Smooth muscle cell of the brain vasculature (primary cell): ENCODE data around the gene GDPD5.
A peak's percentile ranks its signal among the peaks of the same experiment; 100 is the strongest.

ENCODE experiments used
- DNase-seq: peaks from one replicate; pipeline ENCODE4 v3.0.0-alpha.2; 2012; ENCODE audit warnings: low read depth, low spot score

Gene GDPD5

DNA sequence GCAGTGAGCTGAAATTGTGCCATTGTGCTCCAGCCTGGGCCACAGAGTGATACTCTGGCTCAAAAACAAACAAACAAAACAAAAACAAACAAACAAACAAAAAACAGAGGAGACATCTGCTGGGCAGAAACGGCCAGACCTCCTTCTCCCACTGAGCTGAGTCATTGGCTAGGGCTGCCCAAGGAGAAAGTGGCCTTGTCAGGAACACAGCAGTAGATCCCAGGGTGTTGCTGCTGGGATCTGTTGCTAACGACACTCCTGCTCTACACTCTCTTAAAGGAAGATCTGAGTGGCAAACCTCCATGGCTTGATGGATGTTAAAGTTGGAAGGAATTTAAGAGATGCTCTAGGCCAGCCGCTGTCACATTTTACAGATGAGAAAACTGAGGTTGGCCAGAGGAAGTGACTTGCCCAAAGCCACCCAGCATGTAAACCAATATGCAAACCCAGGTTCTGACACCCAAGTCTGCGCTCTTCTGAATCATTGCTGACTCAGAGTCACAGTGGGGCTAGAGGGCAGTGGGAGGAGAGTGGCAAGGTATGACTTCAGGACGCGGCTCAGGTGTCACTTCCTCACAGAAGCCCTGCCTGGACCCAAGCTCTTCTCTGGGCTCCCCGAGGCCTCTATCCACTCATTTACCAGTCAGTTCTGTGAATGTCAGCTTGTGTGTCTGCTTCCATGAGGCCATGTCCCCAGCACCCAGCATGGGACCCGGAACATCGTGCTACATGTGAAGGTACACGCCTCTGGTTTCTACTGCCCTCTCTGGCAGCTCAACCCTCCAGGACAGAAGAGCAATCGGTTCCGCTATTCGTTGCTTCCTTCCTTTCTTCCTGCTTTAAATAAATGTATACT, 11.3 kb upstream of the GDPD5 start:
- DNase-seq = no peak

DNA sequence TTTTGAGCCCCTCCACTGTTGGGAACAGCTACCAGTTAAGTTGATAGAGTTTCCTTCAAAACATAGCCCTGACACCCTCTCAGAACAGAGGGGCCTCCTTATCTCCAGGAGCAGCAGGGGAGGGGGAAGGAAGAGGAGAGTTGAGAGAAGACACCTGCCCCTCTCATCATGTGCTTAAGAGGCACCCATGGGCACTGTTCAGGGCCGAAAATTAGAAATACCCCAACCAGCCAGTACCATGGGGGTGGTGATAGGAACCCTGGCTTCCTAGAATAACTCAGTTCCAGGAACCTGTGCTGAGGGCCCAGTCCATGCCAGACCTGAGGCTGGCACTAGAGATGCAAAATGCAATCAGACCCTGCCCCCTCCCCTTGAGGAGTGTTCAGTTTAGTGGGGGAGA, 9.3 kb upstream of the GDPD5 start:
- no peak for DNase-seq

DNA sequence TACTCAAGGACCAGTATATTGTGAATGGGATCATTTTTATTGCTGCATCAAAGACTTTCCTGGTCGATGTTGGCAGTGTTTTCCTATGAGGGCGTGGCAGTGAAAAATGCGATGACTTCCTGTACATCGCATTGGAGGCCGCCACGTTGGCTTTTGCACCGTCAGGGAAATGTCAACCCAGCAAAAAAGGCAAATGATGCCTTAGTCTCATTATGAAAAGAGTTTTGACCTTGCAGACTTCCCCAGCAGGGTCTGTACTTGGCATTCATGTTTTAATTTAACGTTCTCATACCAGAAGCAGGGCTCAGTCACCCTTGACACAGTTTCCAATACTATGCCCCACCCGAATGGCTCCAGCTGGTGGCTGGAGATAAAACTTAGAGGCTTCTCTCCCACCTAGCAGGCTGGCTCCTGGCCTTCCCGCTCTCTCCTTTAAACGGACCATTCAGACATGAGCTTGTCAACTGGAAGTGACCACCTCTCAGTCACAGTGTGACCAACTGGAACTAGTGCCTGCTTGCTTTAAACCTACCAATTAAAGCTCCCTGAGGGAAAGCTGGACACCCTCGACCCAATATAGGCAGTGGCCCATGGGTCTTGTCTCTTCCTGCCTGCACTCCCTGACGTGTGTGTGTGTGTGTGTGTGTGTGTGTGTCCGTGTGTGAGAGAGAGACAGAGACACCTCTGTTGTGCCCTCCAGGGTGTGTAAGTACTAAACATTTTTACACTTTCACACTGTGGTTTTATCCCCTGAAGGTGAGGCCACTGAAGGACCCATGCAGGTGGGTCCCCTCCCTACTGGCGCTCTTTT, 8.7 kb upstream of the GDPD5 start:
- DNase-seq = no peak

DNA sequence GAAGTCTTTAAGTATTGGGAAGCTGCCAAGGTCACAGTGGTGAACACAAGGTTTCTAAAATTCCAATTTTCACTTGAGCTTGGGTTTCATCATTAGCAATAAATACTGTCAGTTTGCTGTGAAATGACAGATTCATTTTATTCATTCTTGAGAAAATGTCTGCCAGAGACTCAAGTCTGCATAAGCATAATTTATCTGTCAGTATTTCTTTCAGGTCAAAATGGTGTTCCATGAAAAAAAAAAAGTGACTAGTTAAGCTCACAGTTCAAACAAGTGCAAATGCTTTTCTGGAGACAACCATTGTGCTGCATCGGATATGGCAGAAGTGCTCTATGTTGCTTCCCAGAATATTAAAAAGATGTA, 8.1 kb upstream of the GDPD5 start:
- no peak for DNase-seq

DNA sequence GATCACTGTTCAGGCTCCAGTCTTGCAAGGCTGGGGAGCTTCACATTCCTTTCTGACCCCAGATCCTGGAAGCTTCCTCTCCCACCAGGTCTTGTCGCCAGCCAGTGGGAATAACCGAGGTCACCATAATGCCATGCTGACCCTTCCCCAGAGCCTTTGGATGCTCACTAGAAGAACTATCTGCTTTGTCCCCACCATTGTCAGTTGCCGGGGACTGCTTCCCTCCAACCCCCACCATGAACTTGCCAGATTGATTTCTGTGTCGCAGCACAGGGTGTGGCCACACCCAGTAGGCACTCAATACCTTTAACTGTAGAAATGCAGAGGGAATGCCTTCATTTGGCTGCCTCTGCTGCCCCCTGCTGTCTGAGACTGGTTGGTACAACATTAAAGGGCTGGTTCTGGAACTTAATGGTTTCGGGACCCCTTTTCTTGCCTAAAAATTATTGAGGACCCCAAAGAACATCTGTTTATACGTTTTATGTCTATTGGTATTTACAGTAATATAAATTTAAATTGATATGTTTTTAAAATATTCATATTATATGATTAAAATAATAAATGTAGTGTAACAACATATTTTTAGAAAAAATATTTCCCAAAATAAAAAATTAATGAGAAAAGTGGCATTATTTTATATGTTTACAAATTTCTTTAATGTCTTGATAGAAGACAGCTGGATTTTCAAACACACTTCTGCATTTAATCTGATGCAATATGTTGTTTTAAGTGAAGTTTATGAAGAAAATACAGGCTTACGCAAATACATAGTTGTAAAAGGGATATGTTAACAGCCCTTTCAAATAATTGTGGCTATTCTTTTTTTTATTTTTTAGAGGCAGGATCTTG, 6.7 kb upstream of the GDPD5 start:
- DNase-seq = peak; percentile 29

DNA sequence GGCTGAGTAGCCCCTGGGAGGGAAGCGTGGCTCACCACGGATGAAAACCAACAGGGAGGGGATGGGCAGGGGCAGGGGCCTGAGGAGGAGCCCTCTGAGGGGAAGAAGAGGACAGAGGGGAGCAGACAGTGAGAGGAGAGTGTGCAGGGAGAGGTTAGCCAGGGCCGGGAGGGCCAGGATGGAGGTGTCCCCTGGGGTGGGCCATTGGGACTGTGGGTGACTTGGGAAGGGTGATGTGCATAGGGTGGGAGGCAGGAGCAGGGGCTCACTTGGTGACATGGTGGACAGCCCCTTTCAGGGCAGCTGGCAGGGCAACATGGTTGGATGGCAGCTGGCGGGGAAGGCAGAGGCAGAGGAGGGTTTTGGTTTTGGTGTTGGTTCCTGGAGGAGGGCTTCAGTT, 5.6 kb upstream of the GDPD5 start:
- DNase-seq = no peak

DNA sequence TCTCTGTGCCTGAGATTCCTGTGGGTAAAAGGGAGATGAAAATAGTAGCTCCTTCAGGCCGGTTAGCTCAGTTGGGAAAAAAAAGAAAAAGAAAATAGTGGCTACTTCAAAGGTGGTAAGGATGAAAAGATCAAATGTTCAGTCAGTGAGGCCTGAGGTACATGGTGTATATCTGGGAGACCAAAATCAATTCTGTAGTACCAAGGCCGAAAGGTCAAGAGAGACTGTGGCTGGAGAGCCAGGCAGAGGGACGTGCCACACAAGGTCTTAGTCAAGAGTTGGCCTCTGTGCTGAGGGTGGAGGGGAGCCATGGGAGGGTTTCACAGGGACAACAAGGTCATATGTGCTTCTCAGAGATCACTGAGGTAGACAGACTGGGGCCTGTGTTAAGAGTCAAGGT, 4.8 kb upstream of the GDPD5 start:
- DNase-seq = no peak

DNA sequence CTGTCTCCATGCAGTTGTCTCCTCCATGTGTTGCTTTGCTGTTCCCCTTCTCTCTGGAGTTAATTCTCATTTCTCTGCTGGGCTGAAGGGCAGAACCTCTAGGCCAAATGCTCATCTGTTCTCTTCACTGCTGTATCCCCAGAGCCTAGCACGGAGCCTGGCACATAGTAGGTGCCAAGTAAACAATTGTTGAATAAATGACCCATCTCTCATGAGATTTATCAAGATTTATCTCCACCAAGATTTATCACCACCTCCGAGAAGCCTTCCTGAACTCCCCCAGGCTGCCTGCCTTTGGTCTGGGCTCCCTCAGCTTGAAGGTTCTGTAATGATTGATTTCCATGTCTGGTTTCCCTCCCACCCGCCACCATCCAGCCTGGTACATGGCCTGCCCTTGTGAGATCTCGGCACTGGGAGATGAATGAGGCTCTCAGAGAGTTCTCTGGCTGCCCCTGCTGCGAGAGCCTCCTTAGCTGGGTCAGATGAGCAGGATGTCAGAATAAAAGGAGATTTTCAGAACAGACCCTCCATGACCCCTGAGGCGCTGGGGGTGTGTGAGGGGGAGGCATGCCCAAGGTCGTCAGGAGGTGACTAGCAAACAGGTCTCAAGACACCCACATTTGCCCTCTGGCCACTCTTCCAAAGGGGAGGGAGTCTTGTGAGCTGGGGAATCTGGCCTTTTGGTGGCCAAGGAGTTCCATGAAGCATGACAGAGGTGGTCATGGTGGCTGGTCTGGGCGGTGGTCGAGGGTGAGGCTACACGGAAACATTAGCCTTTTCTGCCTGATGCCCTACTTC, 2.4 kb upstream of the GDPD5 start:
- DNase-seq = no peak

DNA sequence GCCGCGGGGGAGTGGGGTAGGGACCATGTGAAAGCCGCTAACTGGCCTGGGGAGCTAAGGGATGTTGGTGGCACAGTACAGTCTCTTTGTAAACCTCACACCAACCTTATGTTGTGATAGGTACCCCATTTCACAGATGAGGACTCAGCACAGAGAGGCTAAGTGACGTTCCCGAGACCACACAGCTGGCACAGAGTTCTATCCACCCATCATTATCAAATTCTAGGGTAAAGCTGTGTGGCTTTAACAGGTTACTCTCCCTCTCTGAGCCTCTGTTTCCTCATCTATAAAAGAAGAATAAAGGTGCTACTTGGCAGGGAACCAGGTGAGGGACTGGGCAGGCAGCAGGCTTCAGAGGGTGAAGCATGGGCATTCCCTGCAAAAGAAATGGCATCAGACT, 1.4 kb upstream of the GDPD5 start:
- no peak for DNase-seq

DNA sequence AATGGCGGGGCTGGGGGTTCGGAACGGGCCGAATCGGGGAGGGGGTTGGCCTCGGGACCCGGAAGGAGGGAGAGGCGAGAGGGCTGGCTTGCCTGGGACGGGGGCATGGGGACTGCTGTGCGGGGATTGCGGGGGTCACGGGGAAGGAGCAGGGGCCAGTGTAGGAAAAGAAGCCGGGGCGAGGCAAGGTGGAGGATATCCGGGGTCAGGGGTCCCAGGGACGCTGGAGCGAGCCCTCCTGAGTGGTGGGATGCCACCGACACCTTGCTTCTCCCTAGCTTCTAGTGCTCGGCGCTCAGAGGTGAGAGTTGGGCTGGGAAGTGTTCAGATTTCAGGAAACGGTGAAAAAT, 426 bp upstream of the GDPD5 start:
- DNase-seq = no peak

DNA sequence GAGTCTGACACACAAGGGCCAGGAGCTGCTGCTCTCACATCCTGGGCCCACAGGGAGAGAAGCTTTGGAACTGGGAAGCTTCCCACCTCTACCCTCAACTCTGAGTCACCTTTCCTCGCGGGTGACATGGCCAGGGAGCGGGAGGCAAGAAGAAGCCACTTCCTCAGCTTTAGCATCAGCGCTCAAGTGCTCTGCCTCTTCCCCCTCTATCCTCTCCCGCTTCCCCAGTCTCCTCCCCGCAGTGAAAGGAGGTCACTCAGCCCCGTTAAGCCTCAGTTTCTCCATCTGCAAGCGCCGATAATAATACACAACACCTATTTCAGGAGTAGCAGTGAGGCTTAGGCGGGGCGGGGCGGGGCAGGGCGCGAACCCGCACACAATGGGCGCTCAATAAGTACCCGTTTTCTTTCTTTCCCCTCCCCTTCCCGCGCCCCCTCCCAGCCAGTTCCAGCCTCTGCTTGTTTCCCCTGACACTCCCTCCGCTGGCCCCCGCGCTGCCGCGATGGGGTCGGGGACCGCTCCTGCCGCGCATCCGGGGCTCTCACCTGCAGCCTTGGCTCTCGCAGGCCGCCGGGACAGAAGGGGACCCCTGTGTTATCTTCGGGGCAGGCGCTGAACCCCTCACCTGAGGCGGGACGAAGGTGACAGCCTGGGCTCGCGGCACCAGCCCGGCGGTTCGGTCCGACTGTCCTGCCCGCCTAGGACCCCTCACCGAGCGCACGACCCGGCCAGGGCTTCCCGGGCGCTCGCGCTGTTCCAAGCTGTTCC, 892 bp downstream of the GDPD5 start:
- DNase-seq = no peak

DNA sequence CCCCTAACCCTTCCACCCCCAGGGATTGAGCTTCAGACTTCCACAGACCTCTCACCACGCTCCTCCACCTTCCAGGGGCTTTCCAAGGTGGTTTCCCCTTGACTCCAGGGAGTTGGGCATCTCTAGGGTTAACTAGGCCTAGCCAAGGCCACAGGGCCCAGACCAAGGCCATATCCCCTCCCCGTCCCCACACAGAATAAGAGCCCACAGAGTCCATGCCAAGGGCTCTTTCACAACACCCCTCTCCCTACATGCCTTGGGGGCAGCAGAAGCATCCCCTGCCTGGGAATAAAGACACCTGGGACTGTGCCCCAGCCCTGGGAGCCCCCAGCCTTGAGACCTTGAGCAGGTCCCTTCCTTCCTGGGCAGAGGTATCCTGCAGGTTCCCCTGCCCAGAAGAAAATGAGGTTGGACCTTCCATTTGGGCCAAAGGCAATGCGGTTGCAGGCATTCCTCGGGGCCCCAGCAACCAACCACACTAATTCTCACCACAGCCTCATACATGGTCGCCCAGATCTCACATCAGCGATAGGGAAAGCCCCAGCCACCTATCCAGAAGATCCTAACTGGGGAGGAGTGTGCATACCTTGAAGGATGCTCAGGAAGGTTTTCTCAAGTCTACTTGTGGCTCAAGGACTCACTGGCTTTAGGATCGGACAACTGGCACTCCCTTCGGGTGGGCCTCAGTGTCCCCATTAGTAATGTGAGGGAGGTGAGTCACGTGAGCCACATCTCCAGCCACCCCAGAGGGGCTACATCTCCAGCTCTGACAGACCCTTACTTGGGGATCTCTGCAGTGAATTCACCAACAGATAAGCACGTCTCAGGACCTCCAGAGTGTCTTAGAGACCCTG, 1.7 kb downstream of the GDPD5 start:
- no peak for DNase-seq

DNA sequence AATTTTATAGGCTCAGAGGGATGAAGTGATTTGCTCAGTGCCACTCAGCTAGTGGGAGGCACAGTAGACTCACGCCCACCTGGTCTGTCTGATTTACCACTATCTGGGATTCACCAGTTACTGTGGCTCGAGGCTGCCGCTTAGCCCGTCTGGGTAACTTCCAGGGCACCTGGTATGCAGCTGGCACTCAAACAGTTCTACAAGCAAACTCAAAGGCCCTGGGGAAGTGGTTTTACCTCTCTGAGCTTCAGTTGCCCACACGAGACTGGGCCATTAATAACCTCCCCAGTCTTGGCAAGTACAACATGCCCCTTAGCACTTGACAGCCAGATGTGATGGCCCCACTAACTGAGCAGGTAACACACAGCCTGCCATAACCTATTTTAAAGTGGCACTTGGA, 2.6 kb downstream of the GDPD5 start:
- no peak for DNase-seq

DNA sequence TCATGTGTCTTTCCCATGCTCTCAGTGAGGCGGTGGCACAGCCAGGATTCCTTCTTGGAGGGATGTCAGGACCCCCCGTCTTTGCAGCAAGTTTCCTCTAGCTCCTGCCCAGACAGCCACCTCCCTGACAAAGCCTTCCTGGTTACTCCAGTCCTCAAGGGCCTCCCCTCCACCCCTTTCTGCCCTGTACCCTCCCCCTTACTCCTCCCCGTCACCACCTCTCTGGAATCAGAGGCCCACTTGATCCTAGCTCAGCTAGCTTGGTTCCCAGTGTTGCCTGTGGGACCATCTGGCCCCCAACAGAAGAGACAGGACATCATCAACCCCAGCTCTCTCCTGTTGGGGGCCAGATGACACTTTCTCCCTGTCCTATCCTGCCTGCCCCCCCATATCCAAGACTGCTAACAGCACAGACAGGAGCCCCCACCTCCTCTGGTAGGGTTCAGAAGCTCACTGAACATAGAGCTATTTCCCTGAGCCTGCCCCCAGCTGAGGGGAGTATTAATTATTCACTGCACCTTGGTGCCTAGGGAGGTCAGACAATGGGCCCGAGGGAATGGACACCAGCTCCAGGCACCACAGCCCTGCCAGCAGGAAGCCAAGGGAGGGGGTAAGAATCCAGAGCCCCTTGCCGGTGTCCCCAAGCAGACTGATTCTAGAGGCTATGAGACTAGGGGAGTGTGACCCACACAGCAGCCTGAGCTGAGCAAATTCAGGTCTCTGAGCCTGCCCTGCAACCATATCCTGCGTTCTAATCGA, 3.3 kb downstream of the GDPD5 start:
- no peak for DNase-seq

DNA sequence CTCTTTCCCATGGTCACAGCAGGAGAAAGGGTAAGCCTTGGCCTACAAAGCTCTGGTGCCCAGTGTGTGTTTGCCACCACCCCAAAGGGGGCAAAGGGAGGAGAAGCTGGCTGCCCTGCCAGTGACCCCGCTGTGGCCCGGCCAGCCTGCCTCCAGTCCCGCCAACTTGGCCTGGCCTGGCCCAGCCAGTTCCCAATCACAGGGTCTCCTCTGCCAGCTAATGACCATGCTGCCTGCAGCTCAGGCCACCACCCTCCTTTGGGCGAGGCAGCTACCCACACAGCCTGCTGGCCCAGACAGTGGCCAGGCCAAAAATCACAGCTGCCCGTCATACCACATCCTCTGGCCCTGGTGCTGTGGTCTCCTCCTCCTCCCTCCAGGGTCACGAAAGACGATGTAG, 5.1 kb downstream of the GDPD5 start:
- DNase-seq = no peak

DNA sequence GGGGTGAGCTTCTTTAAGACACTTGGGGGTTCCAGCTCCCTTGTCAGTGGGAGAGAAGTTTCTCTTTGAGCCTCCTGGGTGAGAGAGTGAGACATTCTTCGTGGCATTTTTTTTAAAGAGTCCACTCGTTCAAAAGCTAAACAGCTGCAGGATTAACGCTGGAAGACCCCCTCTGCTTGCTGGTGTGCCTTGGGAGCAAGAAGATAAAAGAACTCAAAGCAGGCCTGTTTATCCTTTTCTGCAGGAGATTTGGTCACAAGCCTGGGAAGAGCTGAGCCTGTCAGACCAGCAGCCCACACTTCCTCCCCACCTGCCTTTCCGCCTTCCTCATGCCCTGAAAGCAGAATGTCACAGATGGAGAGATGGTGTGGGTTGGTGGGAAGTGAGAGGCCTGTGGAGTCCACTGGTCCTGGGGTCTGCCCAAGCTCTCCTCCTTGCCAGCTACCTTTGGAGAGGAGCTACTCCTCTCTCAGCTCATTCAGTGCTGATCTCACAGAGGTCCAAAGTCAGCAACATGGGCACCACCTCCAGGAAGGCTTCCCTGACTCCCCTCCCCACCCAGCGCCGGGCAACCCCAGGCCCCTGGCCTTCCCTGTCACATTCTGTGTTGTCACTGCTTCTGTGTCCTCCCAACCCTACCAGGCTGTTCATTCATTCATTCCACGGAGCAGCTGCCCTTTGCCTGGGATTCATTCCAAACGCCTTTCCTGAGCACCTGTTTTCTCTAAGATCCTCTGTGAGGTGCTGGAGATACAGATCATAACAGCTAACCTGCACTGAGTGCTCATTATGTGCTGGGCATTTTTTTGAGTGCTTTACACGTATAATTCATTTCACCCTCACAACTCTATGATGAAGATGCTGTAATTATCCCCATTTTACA, 6.7 kb downstream of the GDPD5 start:
- no peak for DNase-seq

DNA sequence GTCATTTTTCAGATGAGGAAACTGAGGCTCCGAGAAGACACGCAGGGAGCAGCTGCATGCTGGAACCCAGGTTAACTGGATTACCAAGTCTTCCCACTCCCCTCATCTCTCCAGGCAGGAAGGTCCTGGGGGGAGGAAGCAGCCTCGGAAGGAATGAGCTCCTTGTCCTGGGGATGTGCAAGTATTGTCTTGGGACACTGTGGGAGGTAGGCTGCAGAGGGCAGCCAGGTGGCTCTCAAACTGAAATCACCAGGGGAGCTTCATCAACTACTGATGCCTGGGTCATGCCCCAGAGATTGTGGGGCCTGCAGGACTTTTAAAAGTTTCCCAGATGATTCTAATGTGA, 7.6 kb downstream of the GDPD5 start:
- DNase-seq = no peak

DNA sequence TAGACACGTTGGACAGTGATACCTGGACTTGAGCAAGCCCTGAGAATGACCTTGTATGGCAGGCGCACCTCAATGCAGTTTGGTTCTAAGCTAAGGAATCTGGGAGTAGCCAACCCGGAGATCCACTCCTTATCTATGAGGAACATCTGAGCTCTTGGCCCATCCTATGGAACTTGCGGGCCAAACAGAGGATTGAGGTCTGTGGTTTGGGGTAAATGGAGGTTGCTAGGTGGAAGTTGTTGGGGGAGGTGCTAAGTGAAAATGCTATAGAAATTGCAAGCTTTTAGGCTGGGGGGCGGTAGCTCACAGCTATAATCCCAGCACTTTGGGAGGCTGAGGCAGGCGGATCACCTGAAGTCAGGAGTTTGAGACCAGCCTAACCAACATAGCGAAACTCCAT, 8.9 kb downstream of the GDPD5 start:
- no peak for DNase-seq
